Measurements from ENCODE around the gene TNFRSF12A. TPM values are rescaled to one million over a fixed set of nuclear protein-coding genes. Genes with fewer than 3 reads are reported as not detected.

TNFRSF12A gene
- total RNA-seq, 1 experiment from 2014 or later = 709 TPM

DNA sequence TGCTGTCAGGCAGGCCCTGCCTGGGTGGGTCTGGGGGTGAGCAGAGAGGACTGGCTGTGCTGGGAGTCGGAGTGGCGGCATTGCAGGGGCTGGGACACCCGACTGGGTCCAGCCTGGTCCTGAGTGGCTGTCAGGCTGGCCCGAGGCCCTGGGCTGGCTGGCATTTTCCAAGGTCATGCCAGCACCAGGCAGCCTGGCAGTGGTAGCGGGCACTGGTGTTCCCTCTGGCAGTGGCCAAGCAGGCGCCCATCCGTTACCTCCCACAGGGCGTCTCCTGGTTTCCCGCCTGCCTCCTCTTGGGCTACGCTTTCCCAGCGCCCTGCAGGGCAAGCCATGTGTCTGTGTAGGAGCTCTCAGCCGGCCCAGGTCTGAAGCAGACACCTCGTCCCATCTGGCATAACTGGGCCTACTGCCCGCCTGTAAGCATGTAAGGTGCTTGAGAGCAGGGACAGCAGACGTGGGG is 34.2 kb upstream of the TNFRSF12A start:
- no peak for DNase-seq (ENCODE audit: low spot score)

DNA sequence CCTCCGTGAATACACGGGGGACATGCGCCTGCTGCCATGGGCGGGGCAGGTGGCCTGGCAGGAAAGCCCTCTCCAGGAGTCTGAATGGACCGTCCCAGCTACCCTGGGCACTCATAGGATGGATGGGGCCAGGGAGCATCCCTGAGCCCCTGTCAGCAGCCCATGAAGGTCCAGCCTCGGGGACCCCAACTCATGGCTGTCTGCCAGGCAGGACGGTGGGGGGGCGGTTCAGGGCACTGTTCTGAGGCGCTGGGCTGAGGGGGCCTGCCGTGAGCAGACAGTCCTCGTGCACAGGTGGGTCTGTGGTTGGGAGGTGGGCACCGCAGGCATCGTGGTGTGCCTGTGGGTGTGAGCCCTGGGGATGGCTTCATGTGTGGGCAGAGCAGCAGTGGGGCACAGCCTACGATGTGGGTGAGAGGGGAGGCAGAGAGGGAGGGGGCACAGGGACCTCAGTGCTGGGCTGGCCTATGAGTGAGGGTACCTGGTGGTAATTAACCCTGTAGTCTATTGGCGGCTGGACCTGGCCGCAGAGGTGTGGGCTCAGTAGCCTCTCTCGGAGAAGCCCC is 33.5 kb upstream of the TNFRSF12A start:
- no peak for DNase-seq (ENCODE audit: low spot score)

DNA sequence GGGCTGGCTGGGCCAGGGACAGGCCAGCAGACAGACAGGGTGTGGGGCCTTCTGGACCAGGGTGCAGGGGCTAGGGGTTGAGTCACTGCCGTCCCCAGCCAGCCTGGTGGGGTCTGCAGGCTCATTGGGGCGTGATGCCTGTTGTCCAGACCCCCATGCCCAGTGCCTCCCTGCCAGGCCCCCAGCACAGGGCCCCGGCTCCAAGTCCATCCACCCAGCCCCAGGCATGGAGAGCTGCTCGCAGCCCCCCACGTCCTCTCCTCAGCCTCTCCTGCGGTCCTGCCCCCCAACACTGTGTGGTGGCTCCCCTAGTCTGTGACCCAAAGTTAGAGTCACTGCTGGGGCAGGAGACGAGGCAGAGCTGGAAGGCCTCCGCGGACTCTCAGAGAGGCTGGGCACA is 32.9 kb upstream of the TNFRSF12A start:
- no peak for DNase-seq (ENCODE audit: low spot score)

DNA sequence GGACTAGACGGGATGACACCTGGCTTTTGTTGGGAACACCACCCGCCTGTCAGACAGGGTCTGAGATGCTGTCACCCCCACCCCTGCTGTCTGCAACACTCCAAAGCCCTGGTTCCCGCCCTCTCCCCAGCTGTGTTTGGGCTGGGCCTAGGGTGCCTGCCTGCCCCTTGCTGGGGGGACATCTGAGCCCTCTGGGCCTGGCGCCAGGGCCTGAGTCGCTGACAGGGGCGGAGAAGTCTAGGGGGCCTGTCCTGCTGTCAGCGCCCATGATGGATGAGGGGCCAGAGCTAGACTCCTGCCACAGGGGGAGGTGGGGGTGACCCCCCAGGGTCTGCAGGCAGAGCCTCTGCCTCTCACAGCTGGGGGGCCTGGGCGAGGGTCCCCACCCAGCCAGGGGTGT is 32.3 kb upstream of the TNFRSF12A start:
- no peak for DNase-seq (ENCODE audit: low spot score)

GRCh38 chr16:2988590-2989099 is 31.5 kb upstream of the TNFRSF12A start:
- no peak for DNase-seq (ENCODE audit: low spot score)

- DNase-seq (ENCODE audit: low spot score) = peak; percentile 72
Observed at GRCh38 chr16:2990891-2991290, 29.3 kb upstream of the TNFRSF12A start.

- DNase-seq (ENCODE audit: low spot score) = peak; percentile 64
Observed at GRCh38 chr16:2991566-2992261, 28.5 kb upstream of the TNFRSF12A start.

DNA sequence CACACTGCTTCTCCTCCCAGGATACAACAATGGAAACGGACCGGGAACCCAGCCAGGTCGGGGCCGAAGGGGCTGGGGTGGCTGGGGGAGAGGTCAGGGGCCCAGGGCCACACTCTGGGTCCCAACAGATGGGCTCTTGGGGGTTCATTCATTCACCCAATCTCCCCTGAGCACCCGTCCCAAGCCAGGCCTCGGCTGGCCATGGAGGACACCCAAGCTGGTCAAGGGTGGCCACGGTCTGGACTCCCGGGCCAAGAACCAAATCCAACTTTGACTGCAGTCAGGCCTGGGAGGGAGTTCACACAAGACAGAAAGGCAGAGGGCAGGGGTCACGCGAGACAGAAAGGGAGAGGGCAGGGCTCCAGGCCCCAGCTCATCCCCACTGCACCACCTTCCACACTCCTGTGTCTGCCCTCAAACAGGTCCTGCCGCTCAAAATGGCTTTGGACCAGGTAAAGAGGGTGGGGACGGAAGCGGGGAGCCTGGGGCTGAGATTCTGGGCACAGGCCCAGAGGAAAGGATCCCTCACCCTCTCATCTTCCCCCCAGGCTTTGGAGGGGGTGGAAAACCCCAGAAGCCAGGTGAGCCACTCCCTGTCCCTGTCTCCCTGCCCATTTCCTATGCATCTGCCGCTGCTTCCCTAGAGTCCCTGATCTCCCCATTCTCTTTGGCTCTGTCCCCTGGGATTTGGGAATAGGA is 27.6 kb upstream of the TNFRSF12A start:
- DNase-seq (ENCODE audit: low spot score) = peak; percentile 63

DNA sequence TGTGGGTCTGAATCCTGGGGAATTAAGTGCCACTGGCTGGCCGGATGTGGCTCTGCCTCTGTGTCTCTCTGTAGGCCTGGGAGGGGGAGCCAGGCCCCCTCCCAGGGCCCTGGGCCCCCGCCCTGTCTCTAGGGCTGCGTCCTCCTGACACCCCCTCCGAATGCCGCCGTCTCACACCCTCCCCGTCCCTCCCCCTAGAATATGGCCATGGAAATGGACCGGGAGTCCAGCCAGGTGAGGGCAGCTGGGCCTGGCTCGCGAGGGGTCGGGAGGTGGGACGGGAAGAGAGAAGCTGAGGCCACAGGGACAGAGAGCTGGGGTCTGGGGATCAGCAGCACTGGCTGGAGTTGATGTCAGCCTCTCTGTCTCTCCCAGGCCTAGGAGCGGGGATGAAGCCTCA is 23.9 kb upstream of the TNFRSF12A start:
- DNase-seq (ENCODE audit: low spot score) = no peak

- DNase-seq (ENCODE audit: low spot score) = no peak
Observed at GRCh38 chr16:2999929-3000328, 20.2 kb upstream of the TNFRSF12A start.

- no peak for DNase-seq (ENCODE audit: low spot score)
Observed at GRCh38 chr16:3000540-3000939, 19.6 kb upstream of the TNFRSF12A start.

- DNase-seq (ENCODE audit: low spot score) = no peak
Observed at GRCh38 chr16:3001316-3001715, 18.9 kb upstream of the TNFRSF12A start.

DNA sequence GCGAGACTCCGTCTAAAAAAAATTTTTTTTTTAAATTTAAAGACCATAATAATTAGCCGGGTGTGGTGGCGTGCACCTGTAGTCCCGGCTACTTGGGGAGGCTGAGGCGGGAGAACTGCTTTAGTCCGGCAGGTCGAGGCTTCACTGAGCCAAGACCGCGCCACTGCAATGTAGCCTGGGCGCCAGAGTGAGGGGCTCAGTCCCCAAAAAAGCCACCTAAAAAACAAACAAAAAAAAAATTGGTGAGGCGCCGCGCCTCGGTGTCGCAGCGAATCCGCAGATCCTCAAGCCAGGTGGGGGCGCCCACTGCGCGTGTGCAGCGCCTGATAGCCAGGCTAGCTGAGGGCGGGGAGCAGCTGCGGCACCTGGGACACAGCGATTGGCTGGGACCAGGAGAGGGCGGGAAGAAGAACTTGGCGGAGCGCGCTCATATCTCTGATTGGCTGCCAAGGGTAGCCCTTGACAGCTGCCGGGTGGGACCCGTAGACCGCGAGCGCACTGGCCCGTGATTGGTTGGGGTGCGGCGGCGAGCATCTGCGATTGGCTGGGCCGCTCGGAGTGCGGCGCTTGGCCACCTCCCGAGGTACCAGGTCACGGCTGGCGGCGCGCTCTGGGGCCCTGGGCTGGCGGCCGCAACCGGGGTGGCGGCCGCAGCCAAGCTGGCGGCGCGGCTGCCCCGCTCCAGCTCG is 16.4 kb upstream of the TNFRSF12A start:
- peak; percentile 99 for DNase-seq (ENCODE audit: low spot score)

DNA sequence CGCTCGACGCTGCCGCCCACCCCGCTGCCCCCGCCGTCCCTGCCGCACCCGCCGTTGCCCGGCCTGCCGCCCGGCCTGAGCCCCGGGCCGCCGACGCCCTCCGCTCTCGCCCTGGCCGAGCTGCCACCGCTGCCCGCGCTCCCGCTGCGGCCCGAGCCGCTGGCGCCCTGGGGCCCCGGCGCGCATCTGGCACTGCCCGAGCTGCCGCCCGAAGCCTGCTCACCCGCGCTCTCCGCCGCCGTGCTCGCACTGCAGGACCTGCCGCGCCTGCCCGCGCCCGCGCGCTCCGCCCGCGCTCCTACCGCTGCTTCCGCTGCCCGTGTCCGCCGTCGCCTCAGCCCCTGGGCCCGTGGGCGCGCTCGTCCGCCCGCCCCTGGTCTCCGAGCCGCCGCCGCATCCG is 15.8 kb upstream of the TNFRSF12A start:
- DNase-seq (ENCODE audit: low spot score) = peak; percentile 56

DNA sequence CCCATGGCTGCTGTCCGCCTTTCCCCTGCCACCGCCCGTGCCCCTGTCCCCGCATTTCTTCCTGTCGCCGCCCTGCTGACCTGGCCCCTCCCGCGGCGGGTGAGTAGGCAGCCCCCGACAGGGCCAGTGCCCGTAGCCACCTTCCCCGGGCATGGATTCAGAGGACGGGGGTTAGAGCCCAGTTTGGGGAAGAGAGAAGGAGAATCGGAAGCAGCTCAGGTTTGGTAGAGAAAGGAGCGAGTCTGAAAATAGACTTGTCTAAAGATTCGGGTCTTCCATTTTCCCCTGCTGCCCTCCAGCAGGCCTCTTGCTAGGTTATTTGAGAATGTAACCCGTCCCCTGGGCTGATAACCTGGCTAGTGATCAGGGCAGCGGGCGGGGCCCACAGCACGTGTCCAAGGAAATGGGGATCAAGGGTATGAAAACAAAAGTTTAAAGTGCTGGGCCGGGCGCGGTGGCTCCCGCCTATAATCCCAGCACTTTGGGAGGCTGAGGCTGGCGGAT is 15.3 kb upstream of the TNFRSF12A start:
- DNase-seq (ENCODE audit: low spot score) = peak; percentile 65

DNA sequence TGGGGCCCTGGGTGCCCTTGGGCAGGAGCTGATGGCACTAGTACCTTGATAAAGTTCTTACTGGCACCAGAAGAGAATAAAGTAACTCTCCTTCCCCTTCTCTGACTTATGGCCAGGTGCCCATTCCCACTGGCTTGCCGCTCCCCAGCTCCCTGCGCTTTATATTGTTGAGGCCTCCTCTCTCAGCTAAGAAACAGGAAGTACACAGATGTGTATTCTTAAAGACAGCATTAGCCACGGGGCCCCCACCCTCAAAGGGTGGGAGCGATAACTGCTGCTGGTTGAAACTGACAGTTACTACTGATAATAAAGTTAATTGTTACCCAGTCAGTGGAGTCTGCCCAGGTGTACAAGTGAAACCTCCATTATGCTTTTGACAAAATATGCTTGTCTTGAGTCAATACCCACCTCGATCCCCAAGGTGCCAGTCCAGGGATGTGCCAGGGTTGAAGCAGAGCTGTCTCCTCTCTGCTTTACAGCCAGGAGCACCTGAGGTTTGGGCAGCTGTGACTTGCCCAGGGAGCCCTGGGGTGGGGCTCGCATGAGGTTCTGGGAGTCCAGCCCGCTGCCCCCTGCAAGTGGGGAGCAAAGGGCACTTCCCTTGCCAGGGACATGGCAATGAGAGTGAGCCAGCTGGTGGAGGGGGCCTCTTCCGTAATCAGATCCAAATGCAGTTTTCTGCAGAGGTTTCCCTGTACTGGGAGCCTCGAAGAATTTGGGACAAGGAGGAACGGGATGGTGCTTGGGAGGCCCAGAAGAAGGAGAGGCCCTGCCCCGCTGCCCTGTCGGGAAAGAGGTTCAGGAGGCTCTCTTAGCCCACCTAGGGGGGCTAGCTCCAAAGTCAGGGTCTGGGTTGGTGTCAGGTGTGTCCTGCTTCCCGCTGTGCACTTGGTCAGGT is 12.9 kb upstream of the TNFRSF12A start:
- DNase-seq (ENCODE audit: low spot score) = peak; percentile 71

DNA sequence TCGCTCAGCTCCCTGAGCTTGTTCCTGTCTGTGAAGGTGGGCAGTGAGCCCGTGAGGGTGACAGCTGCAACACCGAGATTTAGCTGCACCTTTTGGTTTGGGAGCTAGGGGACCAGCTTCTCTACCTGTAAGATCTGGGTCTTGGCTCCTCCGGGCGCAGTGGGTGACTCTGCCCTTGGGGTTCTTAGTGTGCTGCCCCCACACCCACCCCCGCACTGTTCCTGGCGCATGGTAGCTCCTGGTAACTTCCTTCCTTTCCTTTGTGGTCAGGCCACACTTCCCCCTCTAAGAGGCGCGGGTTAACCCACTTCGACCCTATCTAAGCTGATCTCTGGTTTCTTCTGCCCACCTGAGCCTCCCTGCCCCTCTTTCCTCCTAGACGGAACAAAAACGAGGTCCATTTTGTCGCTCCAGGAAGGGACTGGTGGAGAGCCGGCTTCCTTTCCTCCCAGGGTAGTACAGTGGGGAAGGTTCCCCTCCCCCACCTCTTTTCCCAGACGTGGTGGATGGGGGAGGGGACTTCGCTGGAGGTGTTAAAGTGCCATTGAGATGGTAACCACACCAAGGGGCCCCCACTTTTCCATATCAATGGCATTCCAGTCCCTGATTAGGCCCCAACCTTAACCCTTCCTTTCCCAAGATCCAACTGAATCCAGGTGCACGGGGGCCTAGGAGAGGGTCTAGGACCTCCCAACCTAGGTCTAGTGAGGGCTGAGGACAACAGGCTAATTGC is 12.0 kb upstream of the TNFRSF12A start:
- DNase-seq (ENCODE audit: low spot score) = peak; percentile 32

DNA sequence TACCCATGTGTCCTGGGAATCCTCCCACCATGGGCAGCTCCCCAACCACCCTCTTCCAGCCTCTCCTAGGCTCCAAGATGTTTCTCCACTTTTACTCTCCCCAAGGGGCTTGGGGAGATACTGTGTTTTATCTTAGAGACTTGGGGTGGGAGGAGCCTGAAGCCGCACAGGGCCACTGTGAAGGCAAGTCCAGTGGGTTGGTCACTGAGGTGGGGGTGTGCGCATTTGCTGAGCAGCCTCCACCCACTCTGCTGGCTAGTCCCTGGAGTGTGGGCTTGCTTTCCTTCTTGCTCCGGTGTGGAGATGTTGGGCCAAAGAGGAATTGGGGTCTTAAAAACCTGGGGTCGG is 11.5 kb upstream of the TNFRSF12A start:
- no peak for DNase-seq (ENCODE audit: low spot score)

DNA sequence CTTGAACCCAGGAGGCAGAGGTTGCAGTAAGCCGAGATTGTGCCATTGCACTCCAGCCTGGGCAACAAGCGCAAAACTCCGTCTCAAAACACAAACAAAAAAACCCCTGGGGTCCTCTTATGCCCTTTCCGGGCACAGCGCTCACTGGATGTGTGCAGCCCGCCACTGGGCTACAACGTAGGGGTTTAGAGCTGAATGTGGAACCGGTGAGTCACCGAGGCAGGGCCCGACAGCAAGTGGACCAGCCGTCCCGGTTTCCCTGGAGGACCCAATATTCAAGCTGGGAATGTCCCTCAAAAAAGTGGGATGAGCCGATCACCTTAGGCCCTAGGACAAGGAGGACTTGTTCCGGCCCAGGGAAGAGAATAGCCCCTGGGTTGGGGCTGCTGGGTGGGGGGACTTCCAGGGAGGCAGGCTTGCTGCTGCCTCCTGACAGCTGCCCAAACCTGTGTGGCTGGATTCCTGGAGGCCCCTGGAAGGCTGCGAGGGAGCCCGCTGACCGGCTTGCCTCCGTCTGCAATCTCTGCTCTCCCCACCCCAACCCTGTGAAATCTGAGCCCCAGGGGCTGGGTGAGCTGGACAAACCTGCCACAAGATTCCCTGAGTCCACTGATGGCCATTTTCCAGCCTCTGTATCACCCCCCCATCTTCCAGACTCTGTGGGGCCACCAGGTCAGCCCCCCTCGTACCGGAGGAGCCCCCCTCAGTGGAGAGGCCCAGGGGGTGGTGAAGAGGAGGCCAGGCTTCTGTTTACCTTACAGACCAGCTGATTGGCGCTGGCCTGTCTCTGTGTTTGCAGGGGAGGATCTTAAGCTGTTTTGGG is 10.4 kb upstream of the TNFRSF12A start:
- peak; percentile 92 for DNase-seq (ENCODE audit: low spot score)
